Suppressor macrophage treated with lipopolysaccharide for 1 hour (primary cell): ENCODE data around the gene KIF9.
"Not testable (repeated sequence)": the region's sequence is repeated elsewhere in the genome, so short reads cannot be mapped to it uniquely, and the experiment has no call there.

Experiments used
- DNase-seq, 3 donors: peaks; one replicate each; pipeline ENCODE4 v3.0.0-alpha.2; 2020 to 2022

KIF9 gene

DNA sequence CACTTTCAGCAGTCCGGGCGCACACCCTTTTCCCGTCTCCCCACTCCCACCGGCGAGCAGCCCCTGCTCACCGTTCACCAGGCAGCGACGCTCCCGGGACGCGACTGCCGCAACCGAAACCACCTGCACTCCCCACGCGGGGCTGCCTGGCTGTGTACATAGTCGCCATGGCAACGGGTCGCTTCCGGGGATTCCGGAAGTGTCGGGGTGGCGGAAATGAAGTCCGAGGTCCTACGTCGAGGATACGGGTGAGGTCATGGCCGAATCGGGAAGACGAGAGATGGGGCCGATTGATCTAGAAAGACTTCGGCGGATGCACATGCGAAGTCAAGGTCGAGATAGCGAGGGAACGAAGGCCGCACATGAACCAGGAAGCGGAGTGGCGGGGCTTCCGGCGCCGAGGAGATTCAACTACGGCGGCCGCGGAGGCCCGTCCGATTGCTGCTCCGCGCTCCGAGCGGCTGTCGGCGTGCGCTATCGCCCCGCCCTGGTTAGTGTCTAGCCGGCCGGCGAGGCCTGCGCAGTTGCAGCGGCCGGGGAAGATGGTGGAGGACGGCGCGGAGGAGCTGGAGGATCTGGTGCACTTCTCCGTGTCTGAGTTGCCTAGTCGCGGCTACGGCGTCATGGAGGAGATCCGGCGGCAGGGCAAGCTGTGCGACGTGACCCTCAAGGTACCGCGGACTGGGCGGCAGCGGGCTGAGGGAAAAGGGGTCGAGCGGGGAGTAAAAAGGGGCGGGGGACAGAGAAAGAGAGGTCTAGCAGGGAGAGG, at the start of gene KIF9, which contains the start of gene KLHL18:
KIF9 (minus strand) TSS at position 376 of the 769 bp plus-strand sequence. CDS start 5,425 bp downstream, outside the sequence.
KLHL18 (plus strand) TSS at position 521 of the 769 bp plus-strand sequence; CDS start at position 543, 22 bp downstream.
- DNase-seq = peak; percentile 96 to 98 (median 98)

GRCh38 chr3:47324278-47324865, 41.8 kb upstream of the KIF9 start:
- peak; percentile 73 to 83 (median 78) for DNase-seq

DNA sequence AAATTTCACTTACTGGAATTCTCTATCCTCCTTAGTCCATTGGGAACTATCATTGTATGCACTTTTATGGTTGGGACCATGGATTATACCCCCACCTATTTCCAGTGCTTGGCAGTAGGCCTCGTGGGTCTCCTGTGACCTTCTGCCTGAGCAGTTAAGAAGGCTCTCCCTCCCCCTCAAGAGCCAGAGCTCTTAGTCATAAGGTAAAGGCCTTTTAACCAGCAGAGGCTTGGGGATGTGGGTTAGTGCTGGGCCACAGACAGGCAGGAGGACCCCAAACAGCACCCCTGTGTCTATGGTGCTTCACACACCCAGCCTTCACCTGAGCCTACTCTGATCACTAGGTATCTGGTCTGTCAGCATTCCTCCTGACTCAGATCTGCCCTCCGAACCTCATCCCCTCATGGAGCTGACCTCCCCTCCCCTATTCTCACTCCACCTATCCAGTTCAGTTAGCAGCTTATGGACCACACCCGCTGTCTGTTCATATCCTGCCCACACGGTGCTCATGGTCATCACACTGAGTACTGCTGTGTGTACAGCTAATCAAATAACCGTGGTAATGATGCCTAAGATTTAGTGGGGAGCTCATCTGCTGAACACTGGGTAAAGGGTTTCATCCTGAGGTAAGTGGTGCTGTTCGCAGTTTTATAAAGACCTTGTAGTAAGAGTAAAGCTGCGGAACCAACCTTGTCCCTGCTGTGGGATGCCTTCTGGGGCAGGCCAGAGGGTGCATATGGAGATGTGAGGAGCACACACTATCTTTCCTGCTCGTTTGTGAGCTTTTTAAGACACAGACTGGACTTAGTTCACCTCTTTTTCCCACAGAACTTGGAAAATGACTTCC, 41.1 kb upstream of the KIF9 start:
- DNase-seq = no peak

GRCh38 chr3:47319956-47320355, 37.4 kb upstream of the KIF9 start:
- no peak for DNase-seq

- DNase-seq = no peak
Measured at GRCh38 chr3:47318916-47319315, 36.3 kb upstream of the KIF9 start.

- DNase-seq = not testable (repeated sequence)
Measured at GRCh38 chr3:47316151-47316550, 33.6 kb upstream of the KIF9 start.

- DNase-seq = peak; percentile 55 to 65 (median 58)
Measured at GRCh38 chr3:47315069-47315647, 32.6 kb upstream of the KIF9 start.

GRCh38 chr3:47314056-47314764, 31.6 kb upstream of the KIF9 start:
- no peak for DNase-seq

GRCh38 chr3:47313341-47314055, 30.9 kb upstream of the KIF9 start:
- peak; percentile 18 to 60 (median 53) for DNase-seq

DNA sequence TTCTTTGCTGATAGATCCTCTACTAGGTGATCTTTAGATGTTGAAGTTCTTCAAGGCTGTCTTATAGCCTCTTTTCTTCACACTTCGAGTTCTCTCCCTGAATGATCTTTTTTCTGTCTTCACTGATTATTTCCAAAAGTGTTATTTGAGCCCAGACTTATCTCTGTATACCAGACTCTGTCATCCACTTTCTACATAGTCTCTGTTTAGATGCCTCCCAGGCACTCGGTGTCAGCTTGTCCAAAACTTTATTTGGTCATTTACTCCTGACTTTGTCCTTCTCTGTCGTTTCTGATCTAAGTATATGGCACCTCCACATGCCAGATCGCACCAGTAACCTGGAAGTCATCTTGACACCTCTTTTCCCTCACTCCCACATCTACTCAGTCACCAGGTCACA, 27.8 kb upstream of the KIF9 start:
- DNase-seq = no peak

GRCh38 chr3:47309231-47309630, 26.6 kb upstream of the KIF9 start:
- not testable (repeated sequence) for DNase-seq

DNA sequence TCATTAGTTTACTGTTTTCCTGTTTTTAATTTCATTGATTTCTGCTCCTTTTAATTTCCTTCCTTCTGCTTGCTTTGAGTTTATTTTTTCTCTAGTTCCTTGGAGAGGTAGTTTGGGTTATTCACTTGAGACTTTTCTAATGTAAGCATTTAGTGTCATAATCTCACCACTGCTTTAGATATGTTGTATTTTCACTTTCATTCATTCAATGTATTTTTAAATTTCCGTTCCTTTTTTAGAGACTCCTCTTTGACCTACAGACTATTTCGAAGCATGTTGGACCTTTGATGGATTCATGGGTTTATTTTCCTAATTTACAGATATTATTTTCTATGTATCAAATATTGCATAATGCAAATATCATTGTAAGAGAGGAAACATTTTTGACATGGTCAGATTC, 23.4 kb upstream of the KIF9 start:
- no peak for DNase-seq

GRCh38 chr3:47301456-47301855, 18.9 kb upstream of the KIF9 start:
- no peak for DNase-seq

DNA sequence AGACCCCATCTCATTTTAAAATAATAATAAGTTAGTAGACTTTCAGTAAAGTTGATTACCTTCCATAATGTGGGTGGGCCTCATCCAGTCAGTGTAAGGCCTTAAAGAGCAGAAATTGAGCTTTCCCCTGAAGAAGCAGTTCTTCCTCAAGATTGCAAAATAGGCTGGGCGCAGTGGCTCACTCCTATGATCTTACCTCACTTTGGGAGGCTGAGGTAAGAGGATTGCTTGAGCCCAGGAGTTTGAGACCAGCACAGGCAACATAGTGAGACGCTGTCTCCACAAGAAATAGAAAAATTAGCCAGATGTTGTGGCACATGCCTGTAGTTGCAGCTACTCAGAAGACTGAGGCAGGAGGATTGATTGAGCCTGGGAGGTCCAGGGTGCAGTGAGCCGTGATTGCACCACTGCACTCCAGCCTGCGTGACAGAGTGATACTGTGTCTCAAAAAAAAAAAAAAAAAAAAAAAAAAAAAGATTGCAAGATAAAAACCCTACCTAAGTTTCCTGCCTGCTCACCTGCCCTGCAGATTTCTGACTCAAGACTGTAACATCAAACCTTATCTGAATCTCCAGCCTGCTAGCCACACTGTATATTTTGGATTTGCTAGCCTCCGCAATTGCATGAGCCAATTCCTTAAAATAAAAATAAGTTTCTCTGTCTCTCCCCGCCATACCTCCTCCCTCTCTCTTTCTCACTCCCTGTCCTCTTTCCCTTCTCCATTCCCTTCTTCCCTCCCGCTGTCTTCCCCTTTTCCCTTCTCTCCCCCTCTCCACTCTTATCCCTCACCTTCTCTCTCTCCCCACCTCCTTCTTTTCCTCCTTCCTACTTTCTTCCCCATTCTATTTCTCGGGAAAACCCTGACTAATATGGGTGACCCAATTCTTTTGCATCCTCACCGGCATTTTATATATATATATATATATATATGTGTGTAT, 17.1 kb upstream of the KIF9 start:
- peak in 2 of 3 donors; percentile 26 to 34 for DNase-seq

- no peak for DNase-seq
Measured at GRCh38 chr3:47298439-47298838, 15.8 kb upstream of the KIF9 start.

DNA sequence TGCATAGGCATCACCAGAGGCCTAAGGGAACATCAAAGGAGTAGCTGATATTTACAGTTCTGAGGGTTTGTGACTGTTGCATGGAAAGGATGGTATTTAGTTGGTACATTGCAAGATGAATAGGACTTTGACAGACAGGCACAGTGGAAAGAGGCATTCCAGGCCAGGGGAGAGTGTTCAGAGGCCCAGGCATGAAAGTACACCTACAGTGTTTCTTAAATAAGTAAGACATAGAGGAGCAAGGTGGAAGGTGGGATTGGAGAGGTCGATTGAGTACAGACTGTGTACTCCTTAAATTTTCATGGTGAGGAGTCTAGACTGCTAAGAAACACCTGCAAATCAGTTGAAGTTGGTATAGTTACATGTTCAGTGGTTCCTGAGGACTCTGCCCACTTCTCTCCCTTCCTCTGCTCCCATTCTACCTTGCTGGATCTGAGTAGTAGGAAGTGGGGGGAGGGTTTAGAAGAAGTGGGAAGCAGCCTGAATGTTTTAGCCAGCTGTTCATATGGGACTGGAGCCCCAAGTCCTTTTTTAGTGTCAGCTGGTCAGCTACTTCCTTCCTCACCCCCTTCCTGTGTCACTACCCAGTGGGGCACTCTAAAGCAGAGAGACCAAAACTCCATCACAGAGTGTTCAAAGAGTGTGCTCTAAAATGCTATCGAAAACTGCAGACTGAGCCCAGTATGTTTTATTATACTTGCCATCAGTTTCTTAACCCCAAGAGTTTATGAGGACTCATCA, 14.1 kb upstream of the KIF9 start:
- DNase-seq = peak in 1 of 3 donors; percentile 20

- no peak for DNase-seq
Measured at GRCh38 chr3:47295976-47296375, 13.4 kb upstream of the KIF9 start.

GRCh38 chr3:47295322-47295721, 12.7 kb upstream of the KIF9 start:
- no peak for DNase-seq

GRCh38 chr3:47294392-47294791, 11.8 kb upstream of the KIF9 start:
- no peak for DNase-seq

- DNase-seq = no peak
Measured at GRCh38 chr3:47293822-47294221, 11.2 kb upstream of the KIF9 start.
